ENCODE data around the gene ARHGAP15. TPM values are rescaled to one million over a fixed set of nuclear protein-coding genes. Genes with fewer than 3 reads are reported as not detected.

The ARHGAP15 gene
- total RNA-seq, 1 experiment from 2014 or later = not detected

DNA sequence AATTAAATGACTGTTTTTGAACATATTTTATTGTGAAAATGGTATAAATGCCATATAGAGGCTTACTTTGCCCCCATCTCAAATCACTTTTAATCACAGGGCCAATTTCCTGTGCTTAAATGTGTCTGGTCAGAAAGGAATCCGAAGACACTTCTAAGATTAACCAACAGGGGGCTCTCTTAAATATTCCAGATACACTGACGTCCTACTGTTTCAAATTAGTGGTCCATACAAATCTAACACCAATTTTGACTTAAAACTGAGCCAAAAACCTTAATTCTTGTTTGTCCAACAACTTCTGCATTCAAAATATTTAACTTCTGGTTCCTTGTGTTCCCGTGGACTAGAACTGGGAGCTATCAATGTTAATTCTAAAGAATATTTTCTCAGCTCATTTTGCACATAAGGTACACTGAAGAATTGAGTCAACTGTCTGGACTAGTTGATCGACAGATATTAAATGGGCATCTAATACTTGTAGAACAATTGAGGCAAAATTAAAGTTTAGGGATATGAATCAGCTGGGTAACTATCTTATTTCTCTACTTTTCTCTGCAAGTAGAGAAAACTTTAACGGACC is 557.5 kb downstream of the ARHGAP15 start:
- DNase-seq (ENCODE audit: low spot score) = peak; percentile 42

DNA sequence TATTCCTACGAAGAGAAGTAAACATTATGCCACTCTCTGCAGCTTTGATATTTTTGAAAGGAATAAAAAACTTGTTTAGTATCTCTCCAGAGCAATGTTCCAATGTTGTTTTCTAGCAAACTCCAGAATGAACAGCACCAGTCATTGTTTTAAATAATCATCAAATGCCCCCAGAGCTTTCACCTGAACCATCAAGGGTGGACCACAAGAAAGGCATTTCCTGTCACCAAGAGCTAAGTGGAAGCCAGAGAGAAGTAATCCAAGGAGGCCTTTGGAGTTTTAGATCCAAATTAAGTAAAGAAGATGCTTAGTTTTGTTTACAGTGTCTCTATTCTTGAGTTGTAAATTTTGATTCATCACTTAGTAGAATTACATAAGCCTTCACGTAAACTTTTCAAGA is 559.0 kb downstream of the ARHGAP15 start:
- DNase-seq (ENCODE audit: low spot score) = no peak

DNA sequence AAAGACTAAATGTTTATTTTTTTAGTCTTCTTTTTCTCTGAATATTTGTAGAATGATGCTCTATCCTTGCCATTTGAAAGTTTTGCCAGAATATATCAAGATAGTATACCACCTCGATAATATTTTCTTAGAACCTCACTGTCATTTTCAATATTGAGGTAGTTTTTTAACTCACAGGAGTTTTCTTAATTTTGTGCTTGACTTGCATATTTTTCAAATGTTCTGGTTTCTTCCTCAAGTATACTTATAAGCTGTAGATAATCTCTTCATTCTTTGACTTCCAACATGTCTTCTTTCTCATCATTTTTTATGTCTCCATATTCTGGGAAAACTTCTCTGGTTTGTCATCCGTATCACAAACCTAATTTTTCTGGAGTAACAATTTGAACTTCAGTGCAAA is 559.6 kb downstream of the ARHGAP15 start:
- DNase-seq (ENCODE audit: low spot score) = no peak

DNA sequence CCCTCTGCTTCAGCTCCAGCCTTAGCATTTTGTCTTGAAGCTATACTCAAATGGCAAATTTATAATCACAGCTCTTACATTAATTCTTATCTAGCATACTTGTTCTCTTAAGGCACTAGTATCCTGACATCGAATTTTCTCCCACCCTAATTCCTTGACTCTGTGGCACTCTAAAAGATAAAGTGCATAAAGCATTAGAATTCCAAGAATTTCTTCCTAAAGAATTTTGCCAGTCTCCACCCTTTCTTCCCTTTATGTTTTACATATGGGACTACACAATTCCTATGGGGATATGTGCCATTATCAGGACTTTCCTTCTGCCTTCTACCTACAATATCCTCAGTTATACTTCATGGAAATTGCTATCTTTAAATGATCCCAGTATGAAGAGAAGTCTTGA is 560.3 kb downstream of the ARHGAP15 start:
- DNase-seq (ENCODE audit: low spot score) = no peak

DNA sequence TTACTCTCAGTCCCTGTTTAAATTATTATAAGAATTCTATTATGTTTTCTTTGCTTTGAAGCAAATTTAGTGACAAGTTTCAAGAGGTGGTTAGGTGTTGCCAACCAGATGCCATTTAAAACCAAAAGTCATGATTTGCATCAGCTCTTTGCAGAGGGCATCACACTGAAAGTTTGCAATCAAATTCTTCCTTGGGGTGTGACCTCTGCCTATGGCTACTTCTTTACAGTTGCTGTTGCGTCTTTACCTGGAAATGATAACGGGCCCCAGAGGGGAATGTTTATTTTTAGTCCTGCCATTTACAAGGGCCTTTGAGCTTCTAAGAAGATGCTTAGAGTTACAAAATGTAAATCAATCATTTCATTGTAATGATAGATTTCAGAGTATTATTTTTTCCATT is 561.0 kb downstream of the ARHGAP15 start:
- DNase-seq (ENCODE audit: low spot score) = no peak

DNA sequence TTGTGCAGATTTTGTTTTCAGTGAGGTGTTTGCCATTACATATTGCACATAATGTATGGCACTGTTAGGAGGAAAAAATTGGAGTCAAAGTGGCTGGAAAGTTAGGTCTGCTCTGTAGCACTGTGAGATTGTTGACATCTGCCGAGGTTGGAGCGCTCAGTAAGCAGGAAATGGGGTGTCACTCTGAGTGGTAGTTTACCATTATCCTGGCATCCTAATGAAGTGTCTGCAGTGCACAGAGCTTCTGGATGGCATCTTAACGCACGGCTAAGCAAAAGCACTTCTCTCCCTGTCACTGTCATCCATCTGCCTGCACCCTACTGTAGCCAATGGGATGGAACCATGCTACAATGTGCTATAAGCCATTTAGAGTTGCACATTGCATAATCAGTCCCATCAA is 561.9 kb downstream of the ARHGAP15 start:
- DNase-seq (ENCODE audit: low spot score) = no peak

DNA sequence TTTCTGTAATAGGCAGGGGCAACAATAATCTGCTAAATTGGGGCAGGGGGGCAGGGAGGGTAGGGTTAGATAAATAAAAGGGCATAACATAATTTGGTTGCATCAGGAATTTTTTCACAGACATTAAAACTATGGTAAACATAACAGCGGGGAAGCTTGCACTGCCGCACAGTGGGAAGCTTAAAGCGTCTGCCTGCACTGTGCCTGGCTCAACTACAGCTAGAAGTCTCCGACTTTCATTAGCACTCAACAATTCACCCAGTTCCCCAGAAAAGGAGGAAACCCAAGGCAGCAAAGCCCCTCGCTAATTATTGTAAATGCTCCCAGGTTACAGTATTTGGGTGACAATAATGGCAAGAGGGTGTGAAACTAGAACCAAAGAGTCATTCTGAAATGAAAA is 562.9 kb downstream of the ARHGAP15 start:
- DNase-seq (ENCODE audit: low spot score) = no peak

DNA sequence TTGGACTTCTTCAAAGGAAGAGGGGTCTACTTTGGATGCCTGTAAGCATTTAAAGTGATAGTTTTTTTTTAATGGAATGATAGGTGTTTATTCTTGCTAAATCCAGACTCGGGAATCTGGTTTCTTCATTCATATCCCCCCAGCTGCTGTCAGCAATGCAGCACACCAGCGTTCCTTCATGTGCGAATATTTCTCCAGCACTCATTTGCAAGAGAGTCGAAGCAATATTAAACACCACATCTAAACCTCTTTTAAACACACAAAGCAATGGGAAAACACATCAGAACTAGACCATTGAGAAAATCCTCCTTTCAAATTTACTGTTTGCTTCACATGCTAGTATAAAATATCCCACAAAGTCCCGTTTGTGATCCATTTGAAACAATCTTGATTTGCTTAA is 563.7 kb downstream of the ARHGAP15 start:
- DNase-seq (ENCODE audit: low spot score) = no peak

DNA sequence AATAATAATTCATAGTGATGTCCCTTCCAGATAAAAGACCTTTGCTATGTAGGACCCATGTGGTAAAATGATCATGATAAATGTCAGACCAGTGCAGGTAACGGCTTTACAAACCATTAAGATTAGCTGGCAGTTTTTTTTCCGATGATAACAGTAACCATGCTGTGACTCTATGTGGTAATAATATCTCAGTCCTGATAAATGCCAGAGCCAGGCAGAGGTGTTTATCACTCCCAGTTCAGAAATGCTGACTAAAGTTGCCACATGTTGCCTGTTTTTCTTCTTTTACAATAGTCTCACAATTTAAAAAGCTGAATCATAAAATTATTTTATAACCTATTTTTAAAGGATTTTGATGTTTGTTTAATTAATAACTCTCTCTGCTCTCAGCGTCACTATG is 565.1 kb downstream of the ARHGAP15 start:
- DNase-seq (ENCODE audit: low spot score) = no peak

DNA sequence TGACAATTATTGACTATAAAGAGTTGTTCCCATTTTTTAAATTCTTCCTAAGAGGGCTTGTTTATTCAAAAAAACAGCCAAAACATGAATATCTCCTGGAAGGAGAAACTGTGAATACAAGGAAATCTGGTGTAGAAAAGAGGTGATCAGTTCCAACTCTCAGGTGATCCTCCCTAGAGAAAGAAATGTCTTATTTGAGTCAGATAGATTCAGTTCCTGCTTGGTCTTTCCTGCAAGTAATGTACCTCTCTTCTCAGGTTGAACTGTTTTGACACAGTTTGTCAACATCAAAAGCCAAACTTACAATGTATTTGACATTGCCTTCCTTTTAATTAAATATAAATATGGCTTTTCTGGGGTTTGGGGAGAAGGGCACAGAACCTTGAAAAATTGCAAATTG is 567.4 kb downstream of the ARHGAP15 start:
- no peak for DNase-seq (ENCODE audit: low spot score)

DNA sequence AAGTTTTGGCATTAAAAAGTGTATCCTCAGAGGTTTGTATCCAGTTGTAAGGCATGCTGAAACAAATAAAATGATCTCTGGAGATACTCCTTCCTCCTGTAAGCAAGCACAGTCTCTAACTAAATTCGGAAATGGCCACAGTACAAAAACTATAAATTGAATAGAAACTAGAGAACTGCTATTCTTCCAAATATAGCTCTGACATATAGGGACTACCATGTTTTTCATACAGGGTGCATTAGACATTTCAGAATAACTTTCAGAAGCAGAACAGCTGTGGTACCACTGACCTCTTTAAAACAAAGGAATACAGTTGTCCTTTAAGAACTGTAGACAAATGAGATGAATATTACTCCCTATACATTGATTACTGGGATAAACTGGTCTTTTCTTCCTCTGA is 568.5 kb downstream of the ARHGAP15 start:
- DNase-seq (ENCODE audit: low spot score) = no peak

DNA sequence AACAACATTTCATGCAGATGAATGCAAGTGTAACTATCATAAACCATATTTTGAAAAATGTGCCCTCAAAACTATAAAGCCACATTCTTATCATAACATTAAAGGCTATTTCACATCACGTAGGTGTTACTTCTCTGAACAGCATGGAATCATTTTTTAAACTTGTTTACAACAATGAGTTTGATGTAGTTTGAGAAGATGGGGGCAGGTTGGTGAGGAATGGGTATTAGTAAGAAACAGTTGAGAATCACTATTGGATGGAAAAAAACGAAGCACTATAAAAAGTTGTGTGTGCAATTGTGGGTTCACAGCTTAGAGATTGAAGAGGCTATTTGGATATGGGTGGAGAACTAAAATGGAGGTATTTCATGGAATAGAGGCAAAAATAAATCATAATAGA is 569.1 kb downstream of the ARHGAP15 start:
- DNase-seq (ENCODE audit: low spot score) = no peak

DNA sequence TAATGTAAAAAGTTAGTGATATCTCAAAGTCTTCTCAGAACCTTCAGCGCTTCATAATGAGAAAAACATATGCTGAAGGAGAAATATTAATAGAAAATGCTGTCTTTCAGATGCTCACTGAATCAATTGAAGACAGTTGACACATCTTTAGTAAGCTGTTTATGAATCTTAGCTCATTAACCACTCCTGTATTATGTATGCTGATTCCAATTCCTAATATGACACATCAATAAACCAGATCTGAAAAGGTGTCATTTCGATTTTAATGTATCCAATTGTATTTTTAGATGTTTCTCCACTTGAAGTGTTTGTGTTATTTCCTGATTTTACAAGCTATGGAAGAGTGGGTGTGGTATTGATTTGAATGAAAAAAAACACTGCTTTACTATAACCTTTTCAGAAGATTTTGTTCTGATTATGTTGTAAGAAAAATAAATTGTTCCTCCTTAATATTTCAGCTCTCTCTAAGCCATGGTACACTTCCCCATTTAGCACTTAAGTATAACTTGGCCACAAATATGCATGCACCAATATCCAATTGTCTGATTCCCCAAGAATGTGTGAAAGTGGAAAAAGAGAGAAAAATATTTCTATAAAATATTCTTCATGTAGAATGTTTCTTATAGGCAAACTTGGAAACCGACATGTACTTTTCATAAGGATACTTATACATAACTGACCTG is 569.8 kb downstream of the ARHGAP15 start:
- no peak for DNase-seq (ENCODE audit: low spot score)

DNA sequence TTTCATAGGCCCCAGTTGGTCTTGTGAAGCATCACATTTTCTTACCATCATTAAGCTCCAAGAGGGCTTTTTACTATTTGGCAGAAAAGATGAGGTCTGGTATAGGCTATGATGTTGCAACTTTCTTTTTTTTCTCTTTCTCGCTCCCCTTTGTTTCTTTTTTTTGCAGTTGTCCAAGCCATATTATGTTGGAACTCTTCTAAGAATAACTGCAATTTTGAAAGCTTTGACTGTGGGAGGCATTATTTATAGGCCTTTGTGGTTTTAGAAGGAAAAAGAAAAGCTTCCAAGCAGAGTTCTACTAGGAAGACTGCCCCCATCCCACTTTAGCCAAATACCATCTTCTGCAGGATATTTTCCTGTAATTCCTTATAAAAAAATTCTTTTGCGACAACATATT is 571.6 kb downstream of the ARHGAP15 start:
- DNase-seq (ENCODE audit: low spot score) = peak; percentile 33

DNA sequence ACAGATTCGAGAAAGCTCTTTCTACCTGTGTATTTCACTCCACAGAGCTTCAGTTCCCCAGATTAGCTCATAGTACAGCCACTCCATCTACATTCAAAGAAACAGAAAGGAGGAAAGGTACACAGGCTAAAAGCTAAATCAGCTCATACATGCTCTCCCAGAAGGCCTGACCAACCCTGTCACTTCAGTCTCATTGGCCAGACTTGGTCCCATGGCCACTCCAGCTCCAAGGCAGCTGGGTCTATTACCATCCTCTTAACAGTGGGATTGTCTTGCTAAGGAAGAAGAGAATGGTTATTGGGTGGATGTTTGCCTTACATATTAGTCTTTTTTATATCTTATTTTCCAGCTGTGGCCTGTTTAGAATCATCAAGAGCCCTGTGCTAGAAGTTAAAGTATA is 572.6 kb downstream of the ARHGAP15 start:
- DNase-seq (ENCODE audit: low spot score) = no peak

DNA sequence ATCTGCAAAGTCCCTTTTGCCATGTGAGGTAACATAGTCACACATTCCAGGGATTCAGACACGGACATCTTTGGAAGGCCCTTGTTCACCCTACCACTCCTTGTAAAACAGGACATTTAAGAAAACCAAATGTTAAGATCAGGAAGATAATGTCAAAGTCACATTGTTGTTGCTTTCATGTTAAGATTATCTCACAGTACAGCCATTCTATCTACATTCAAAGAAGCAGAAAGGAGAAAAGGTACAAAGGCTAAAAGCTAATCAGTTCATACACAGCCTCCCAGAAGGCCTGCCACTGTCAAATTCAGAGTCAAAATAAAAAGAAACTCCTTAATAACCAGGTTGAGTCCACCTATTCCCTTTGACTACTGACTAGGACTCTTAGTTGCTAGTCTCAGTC is 573.7 kb downstream of the ARHGAP15 start:
- DNase-seq (ENCODE audit: low spot score) = no peak

DNA sequence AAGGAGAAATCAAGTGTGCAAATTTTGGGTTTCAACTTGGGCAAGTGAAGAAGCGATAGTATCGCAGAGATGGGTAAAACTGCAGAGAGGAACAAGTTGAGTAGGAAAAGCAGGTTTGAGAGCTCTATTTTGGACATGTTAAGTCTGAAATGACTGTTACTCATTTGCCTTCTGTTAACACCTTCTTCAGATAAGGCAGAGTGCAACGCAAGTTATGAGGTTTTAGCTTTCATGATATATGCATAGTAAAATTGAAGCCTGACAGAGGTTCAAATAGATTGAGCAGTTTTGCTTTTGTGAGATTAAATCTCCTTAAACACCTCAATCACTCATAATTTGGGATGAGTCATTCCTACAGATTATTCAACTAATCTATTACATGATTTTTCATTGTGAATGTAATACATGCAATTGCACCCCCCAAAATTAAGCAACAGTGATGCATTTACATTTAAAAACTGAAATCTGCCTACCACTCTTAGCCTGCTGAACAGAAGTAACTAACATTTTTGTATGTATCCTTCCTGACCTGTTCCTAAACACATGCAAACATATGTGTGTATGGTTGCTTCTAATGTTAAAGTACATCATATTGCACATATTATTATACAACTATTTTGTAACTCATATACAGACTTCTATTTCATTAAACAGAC is 575.4 kb downstream of the ARHGAP15 start:
- no peak for DNase-seq (ENCODE audit: low spot score)

DNA sequence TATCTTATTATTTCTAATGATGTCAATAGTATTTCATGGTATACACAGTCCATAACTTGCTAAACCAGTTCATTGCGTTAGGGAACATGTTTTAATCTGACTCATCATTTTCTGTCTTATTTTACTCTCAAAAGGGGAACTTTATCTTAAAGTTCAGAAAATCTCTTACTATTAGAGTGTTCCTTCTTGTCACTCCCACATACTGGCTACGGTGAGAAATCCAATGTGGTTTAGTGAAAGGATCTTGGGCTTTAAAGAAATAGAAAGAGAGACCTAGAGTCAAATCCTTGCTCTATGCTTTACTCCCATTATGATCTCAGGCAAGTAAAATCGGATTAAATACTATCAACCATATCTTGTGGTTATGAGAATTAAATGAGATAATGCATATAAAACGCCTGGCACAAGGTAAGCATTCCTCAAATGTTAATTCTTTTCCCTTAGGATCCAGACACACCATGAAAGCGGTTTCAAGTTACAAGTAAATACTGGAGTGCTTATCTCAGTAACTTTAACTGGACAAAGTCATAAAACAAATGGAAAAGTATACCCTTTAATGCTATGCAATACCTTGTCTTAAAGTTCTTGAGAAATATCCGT is 576.0 kb downstream of the ARHGAP15 start:
- peak; percentile 16 for DNase-seq (ENCODE audit: low spot score)

DNA sequence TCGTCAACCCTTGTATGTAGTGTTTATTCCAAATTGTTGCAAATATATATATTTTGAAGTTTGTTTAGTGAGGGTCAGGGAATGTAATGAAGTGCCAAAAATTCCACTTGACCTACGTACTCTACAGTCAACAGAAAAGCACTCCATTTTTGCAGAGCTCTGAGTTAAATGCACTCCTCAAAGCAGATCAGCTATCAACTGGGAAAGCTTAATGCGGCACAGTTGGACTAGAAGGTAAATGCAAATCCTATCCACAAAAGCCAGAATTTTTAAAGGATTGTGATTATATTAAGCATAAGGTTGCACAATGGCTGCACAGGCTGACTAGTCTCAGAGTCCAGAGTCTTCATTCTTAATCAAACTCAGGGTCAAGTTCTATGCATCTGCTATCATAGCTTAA is 577.1 kb downstream of the ARHGAP15 start:
- DNase-seq (ENCODE audit: low spot score) = no peak

DNA sequence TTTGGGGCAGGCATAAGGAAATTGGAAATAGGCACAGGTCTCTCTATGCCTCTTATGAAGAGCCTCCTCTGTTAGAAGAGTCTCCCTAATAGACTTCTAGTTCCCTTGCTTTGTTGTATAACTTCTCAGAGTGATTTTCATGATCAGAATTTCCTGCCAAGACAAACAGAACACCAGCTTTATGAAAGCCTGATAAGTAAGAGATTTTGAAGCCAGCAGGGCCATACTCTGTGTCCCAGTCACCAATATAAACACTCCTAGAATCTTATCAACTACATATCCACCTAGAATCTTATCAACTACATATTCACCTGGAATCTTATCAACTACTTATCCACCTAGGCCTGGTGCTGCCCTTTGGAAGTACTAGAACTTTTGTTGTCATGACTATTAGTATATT is 579.5 kb downstream of the ARHGAP15 start:
- DNase-seq (ENCODE audit: low spot score) = no peak

DNA sequence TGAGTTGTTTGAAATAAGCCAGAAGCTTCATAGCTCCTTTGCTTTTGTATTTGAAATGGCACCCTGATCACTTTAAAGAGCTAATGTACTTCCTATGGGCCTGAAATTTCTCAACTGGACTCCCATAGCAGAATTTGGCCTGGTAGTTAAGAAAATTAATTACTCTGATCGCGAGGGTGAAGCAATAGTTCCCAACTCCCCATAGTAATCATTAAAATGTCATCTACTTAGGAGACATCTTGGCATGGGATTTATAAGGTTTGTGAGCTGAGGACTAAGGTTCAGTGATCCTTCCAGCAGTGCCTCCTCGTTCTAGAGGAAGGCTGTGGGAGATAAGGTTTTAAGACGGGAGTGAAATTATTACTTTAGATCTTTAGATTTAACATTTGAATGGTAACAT is 581.0 kb downstream of the ARHGAP15 start:
- DNase-seq (ENCODE audit: low spot score) = no peak

DNA sequence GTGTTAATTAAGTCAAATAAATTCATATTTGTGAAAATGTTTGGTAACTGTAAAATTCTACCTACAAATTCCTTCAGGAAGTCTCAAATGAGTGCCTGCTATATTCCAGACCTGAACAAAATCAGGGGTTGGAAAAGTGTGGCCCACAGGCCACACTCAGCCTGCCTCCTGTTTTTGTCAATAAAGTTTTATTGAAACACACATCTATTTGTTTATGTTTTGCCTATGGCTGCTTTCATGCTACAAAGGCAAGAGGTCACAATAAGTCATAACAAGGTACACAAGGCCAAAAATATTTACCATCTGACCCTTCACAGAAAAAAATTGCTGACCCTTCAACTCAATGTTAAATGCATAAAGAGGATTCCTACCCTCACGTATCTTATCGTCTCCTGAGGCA is 581.7 kb downstream of the ARHGAP15 start:
- no peak for DNase-seq (ENCODE audit: low spot score)

DNA sequence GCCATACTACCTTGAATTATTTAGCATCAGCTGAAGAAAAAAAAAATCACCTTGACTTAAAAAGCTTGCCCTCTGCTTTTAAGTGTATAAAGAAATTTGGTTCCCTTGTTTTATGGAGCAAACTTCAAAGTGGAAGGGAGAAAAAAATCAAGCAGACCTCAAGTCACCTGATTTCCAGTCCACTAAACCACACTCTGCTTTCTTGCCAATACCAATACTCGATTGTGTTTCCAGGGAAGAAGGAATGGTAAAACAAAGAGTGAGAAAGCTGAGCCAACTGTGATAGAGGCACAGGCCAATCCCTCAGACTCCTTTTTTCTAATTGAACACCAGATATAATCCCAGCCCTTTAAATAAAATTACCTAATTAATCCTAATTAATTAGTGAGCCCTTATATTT is 587.3 kb downstream of the ARHGAP15 start:
- DNase-seq (ENCODE audit: low spot score) = no peak
